Right atrium auricular region (tissue), 2 donors: Measurements from ENCODE around the gene MYCL. TPM values are rescaled to one million over a fixed set of nuclear protein-coding genes. Genes with fewer than 3 reads are reported as not detected.
"Not testable (repeated sequence)": the region's sequence is repeated elsewhere in the genome, so short reads cannot be mapped to it uniquely, and the experiment has no call there.

Experiments used
- DNase-seq: peaks from one replicate; pipeline ENCODE4 v3.0.0-alpha.2; 2019; ENCODE audit warnings: low spot score
- H3K27ac ChIP-seq, 2 donors: fragments of 200-600 bp; sonication (generic); 1 replicate in 1 of 2; 2 replicates in 1 of 2; pipeline ENCODE4 v1.5.1; 2016 to 2019
- H3K27me3 ChIP-seq, 2 donors: fragments of 200-600 bp; sonication (generic); one replicate each; pipeline versions ENCODE4 v1.5.1 to v1.6.0; 2017 to 2019
- H3K36me3 ChIP-seq: fragments of 200-600 bp; sonication (generic); one replicate; pipeline ENCODE4 v1.5.1; 2016
- H3K4me1 ChIP-seq, 2 donors: fragments of 200-600 bp; sonication (generic); one replicate each; pipeline versions ENCODE4 v1.5.1 to v1.6.0; 2017 to 2019
- H3K4me3 ChIP-seq, 2 donors: fragments of 200-600 bp; sonication (generic); 1 replicate in 1 of 2; 2 replicates in 1 of 2; pipeline ENCODE4 v1.5.1; 2017 to 2019; ENCODE audit warnings: mild to moderate bottlenecking in 1 of 2, moderate library complexity in 1 of 2
- H3K9me3 ChIP-seq, 2 donors: fragments of 200-600 bp; sonication (generic); one replicate each; pipeline ENCODE4 v1.5.1; 2019
- total RNA-seq, 2 donors: library from RNA; depleted of rRNA; stranded (reverse); fragments of >200 nt; gene quantifications; one replicate each; pipeline ENCODE4 v1.1.0, GENCODE V29; 2016
- TF ChIP-seq, protein P1 (sequence below), 2 donors: fragments of 200-600 bp; sonication (generic); IDR thresholded peaks; one replicate each; pipeline ENCODE4 v1.5.1; 2019; ENCODE audit warnings: antibody characterized with exemption in 2 of 2

MYCL gene
- total RNA-seq, 2 donors from 2014 or later = 0.70 to 1.3 TPM

DNA sequence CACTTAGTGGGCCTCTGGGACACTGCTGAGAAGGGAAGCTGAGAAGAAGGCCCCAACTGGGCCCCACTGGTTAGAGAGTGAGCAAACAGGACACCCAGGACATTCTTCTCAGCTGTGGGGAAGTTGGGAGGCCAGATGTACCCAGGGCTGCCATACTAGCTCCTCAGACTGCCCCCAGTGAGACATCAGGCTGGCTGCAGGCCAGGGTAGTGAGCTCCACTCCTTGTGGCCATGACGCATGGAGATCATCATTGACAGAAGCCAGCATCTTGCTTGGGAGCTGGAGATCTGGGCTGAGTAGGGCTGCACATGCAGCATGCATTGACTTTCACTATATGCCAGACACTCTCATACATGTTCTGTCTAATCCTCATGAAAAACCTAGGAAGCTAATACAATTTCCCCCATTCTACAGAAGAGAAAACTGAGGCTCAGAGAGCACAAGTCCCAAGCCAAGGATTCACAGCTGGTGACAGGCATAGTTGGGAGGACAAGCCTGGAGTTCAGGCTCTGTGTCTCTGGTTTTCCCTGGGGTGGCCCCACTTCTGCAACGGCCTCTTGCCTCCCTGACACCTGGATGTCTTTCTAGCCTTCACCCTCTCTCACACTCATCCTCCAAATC, 24.1 kb upstream of the MYCL start:
- TF ChIP-seq, protein P1, sequence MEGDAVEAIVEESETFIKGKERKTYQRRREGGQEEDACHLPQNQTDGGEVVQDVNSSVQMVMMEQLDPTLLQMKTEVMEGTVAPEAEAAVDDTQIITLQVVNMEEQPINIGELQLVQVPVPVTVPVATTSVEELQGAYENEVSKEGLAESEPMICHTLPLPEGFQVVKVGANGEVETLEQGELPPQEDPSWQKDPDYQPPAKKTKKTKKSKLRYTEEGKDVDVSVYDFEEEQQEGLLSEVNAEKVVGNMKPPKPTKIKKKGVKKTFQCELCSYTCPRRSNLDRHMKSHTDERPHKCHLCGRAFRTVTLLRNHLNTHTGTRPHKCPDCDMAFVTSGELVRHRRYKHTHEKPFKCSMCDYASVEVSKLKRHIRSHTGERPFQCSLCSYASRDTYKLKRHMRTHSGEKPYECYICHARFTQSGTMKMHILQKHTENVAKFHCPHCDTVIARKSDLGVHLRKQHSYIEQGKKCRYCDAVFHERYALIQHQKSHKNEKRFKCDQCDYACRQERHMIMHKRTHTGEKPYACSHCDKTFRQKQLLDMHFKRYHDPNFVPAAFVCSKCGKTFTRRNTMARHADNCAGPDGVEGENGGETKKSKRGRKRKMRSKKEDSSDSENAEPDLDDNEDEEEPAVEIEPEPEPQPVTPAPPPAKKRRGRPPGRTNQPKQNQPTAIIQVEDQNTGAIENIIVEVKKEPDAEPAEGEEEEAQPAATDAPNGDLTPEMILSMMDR (IDR thresholded peaks at IDR 0.05) = no peak
- no peaks in the 10 kb centered on the region for H3K9me3 ChIP-seq
- H3K27ac ChIP-seq = no peak overlapping the region
- no peak for DNase-seq
- H3K4me3 ChIP-seq = no peak overlapping the region
- H3K36me3 ChIP-seq = no peaks in the 10 kb centered on the region
- H3K27me3 ChIP-seq = no peaks in the 10 kb centered on the region
- H3K4me1 ChIP-seq = peaks cover 0 to 12% of the 10 kb centered on the region in 2 donors

DNA sequence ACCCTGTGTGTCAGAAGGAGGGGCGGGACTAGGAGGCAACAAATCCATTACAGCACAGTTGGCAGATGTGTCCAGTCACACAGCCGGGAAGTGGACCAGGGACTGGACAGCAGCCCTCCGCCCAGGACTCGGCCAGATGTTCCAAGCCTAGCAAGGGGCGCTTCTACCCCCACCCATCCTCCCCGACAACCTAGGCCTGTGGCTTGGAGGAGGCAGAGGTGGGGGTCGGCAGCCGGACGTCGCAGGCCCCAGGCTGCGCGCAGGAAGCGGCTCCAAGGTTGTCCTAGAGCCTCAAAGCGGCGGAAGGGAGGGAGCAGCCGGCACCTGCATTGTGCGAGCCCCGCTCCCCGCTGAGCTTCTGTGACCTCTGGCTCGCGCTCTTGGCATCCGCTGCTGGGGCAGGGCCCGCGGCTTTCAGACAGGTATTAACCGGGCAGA, 20.6 kb upstream of the MYCL start:
- no peak for DNase-seq
- no peak overlapping the region for H3K27ac ChIP-seq
- no peaks in the 10 kb centered on the region for H3K9me3 ChIP-seq
- no peaks in the 10 kb centered on the region for H3K27me3 ChIP-seq
- TF ChIP-seq, protein P1 (IDR thresholded peaks at IDR 0.05) = no peak
- H3K4me3 ChIP-seq = no peak overlapping the region
- peaks cover 0 to 8% of the 10 kb centered on the region in 2 donors for H3K4me1 ChIP-seq
- no peaks in the 10 kb centered on the region for H3K36me3 ChIP-seq

DNA sequence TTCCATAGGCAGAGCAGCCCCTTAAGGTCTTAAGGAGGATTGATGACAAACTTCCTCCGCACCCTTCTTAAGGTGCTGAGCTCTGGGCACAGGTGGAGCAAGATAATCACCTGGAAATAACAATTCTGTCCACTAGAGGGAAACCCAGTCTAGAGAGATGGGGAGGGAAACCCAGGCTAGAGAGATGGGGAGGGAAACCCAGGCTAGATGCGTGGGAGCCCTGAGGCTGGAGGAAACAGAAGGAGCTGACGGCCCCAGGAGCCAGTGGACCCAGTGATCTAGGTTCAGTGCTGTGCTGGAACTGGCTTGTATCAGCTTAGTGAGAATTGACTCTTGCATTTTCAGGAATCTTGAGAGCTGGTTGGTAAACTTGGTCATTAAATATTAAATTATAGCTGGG, 17.8 kb upstream of the MYCL start:
- no peaks in the 10 kb centered on the region for H3K9me3 ChIP-seq
- H3K27me3 ChIP-seq = no peaks in the 10 kb centered on the region
- H3K4me3 ChIP-seq = no peak overlapping the region
- no peaks in the 10 kb centered on the region for H3K4me1 ChIP-seq
- DNase-seq = no peak
- H3K36me3 ChIP-seq = no peaks in the 10 kb centered on the region
- TF ChIP-seq, protein P1 (IDR thresholded peaks at IDR 0.05) = peak in 1 of 2 donors; percentile 62
- H3K27ac ChIP-seq = no peak overlapping the region

DNA sequence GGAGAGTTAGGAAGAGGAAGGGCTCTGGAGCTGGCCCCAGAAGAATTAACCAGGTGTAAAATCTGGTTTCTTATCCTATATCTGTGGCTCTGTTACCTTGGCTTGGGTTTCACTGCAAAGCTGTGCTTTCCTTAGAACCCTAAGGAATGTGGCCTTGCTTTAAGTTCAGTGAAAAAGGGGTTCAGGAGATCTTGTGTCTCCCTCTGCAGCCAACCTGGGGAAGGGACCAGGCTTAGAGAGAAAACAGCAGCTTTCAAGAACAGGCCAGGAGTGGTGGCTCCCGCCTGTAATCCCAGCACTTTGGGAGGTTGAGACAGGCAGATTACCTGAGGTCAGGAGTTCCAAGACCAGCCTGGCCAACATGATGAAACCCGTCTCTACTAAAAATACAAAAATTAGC, 16.1 kb upstream of the MYCL start:
- no peaks in the 10 kb centered on the region for H3K36me3 ChIP-seq
- TF ChIP-seq, protein P1 (IDR thresholded peaks at IDR 0.05) = no peak
- no peak for DNase-seq
- H3K4me1 ChIP-seq = no peaks in the 10 kb centered on the region
- no peaks in the 10 kb centered on the region for H3K9me3 ChIP-seq
- no peaks in the 10 kb centered on the region for H3K27me3 ChIP-seq
- H3K4me3 ChIP-seq = no peak overlapping the region
- H3K27ac ChIP-seq = no peak overlapping the region

DNA sequence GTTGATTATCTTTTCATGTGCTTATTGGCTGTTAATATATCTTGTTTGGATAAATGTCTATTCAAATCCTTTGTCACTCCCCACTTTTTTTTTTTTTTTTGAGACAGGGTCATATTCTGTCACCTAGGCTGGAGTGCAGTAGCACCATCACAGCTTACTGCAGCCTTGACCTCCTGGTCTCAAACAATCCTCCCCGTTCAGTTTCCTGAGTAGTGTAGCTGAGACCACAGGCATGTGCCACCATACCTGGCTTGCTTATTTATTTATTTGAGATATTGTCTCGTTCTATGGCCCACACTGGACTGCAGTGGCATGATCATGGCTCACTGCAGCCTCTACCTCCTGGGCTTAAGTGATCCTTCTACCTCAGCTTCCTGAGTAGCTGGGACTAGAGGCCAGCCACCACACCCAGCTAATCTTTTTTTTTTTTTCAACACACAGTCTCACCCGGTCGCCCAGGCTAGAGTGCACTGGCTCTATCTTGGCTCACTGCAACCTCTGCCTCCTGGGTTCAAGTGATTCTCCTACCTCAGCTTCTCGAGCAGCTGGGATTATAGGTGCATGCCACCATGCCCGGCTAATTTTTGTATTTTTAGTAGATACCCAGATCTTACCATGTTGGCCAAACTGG, 13.9 kb upstream of the MYCL start:
- Histone ChIP-seq H3K9me3 (no peaks in the 10 kb centered on the region), H3K4me3 (no peak overlapping the region)
- no peak for DNase-seq

DNA sequence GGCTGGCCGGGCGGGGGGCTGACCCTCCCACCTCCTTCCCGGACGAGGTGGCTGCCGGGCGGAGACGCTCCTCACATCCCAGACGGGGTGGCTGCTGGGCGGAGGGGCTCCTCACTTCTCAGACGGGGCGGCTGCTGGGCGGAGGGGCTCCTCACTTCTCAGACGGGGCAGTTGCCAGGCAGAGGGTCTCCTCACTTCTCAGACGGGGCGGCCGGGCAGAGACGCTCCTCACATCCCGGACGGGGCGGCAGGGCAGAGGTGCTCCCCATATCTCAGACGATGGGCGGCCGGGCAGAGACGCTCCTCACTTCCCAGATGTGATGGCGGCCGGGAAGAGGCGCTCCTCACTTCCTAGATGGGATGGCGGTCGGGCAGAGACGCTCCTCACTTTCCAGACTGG, 11.4 kb upstream of the MYCL start:
- not testable (repeated sequence) for H3K27ac ChIP-seq, DNase-seq, H3K27me3 ChIP-seq, H3K4me3 ChIP-seq, H3K4me1 ChIP-seq, H3K9me3 ChIP-seq, H3K36me3 ChIP-seq

More for the DNA sequence above, 13.9 kb upstream of the MYCL start:
- H3K27ac ChIP-seq = no peak overlapping the region
- no peaks in the 10 kb centered on the region for H3K27me3 ChIP-seq
- TF ChIP-seq, protein P1 (IDR thresholded peaks at IDR 0.05) = no peak
- H3K36me3 ChIP-seq = no peaks in the 10 kb centered on the region
- no peaks in the 10 kb centered on the region for H3K4me1 ChIP-seq
